Activated CD8-positive, alpha-beta T cell treated with anti-CD3 and anti-CD28 coated beads, Interleukin-2, amount 10 ng/mL, durations not matched to agents 7 days and 5 days (primary cell): Measurements from ENCODE around the gene PTF1A. TPM values are rescaled to one million over a fixed set of nuclear protein-coding genes. Genes with fewer than 3 reads are reported as not detected.

ENCODE experiments used
- ATAC-seq: fragments of 150-1000 bp; cut with Tn5 transposase; one replicate; pipeline ENCODE4 v1.10.0; 2021; ENCODE audit warnings: moderate library complexity
- CTCF ChIA-PET: fragments of 350-600 bp; sonication (Branson Sonifier 250); formaldehyde crosslinking; loops from one replicate; lab custom pipeline; 2021; ENCODE audit warnings: antibody characterized with exemption; lab: Charles Lee
- POLR2A ChIA-PET: fragments of 350-600 bp; sonication (Branson Sonifier 250); formaldehyde crosslinking; loops from one replicate; lab custom pipeline; 2021; ENCODE audit warnings: antibody characterized with exemption; lab: Charles Lee
- DNase-seq: peaks from one replicate; pipeline ENCODE4 v3.0.0-alpha.2; 2020
- H3K27ac Mint-ChIP-seq: one replicate; pipeline ENCODE4 v1.8.0; 2021; ENCODE audit warnings: mild to moderate bottlenecking, mixed read lengths
- H3K27me3 Mint-ChIP-seq: one replicate; pipeline ENCODE4 v1.8.0; 2021; ENCODE audit warnings: low read depth, mixed read lengths
- H3K36me3 Mint-ChIP-seq: one replicate; pipeline ENCODE4 v1.8.0; 2021; ENCODE audit warnings: low read depth, mixed read lengths
- H3K4me1 Mint-ChIP-seq: one replicate; pipeline ENCODE4 v1.8.0; 2021; ENCODE audit warnings: low read depth, mixed read lengths
- H3K4me3 Mint-ChIP-seq: one replicate; pipeline ENCODE4 v1.8.0; 2021; ENCODE audit warnings: mild to moderate bottlenecking, mixed read lengths
- H3K9me3 Mint-ChIP-seq: one replicate; pipeline ENCODE4 v1.8.0; 2022; ENCODE audit warnings: mixed read lengths; ENCODE audit not compliant: insufficient read depth
- total RNA-seq, 2 experiments: library from RNA; stranded (reverse); gene quantifications; one replicate each; pipeline ENCODE4 v1.2.3, GENCODE V29; 2021

PTF1A gene
- total RNA-seq, 2 experiments from 2014 or later = not detected

- H3K27me3 Mint-ChIP-seq = peaks cover 70% of the 10 kb centered on the region
- ATAC-seq = no peak
- peaks cover 3% of the 10 kb centered on the region for H3K36me3 Mint-ChIP-seq
- CTCF ChIA-PET = no interaction called here
- H3K27ac Mint-ChIP-seq = no peak overlapping the region
- no peaks in the 10 kb centered on the region for H3K9me3 Mint-ChIP-seq
- no peak overlapping the region for H3K4me3 Mint-ChIP-seq
- POLR2A ChIA-PET = no interaction called here
- no peak for DNase-seq
- peaks cover 4% of the 10 kb centered on the region for H3K4me1 Mint-ChIP-seq
Observed at GRCh38 chr10:23190872-23191763, 994 bp upstream of the PTF1A start.

GRCh38 chr10:23192712-23193434, 761 bp downstream of the PTF1A start:
- Mint-ChIP-seq H3K27ac (no peak overlapping the region), H3K9me3 (no peaks in the 10 kb centered on the region), H3K27me3 (peaks cover 77% of the 10 kb centered on the region), H3K4me1 (peaks cover 4% of the 10 kb centered on the region), H3K36me3 (peaks cover 3% of the 10 kb centered on the region), H3K4me3 (no peak overlapping the region)
- ChIA-PET CTCF (no interaction called here), POLR2A (no interaction called here)
- ATAC-seq (peak; percentile 33), DNase-seq (no peak)

GRCh38 chr10:23193435-23194074, 1.4 kb downstream of the PTF1A start:
- no peak for DNase-seq
- Mint-ChIP-seq H3K4me1 (peaks cover 7% of the 10 kb centered on the region), H3K4me3 (peak overlapping the region; percentile 55), H3K27ac (peak overlapping the region; percentile 78), H3K27me3 (peaks cover 79% of the 10 kb centered on the region), H3K36me3 (peaks cover 3% of the 10 kb centered on the region), H3K9me3 (no peaks in the 10 kb centered on the region)
- POLR2A ChIA-PET = no interaction called here
- ATAC-seq = no peak
- CTCF ChIA-PET = no interaction called here

GRCh38 chr10:23194471-23194965, 2.4 kb downstream of the PTF1A start:
- peaks cover 3% of the 10 kb centered on the region for H3K36me3 Mint-ChIP-seq
- DNase-seq (no peak), ATAC-seq (no peak)
- ChIA-PET POLR2A (no interaction called here), CTCF (no interaction called here)
- peaks cover 73% of the 10 kb centered on the region for H3K27me3 Mint-ChIP-seq
- no peak overlapping the region for H3K4me3 Mint-ChIP-seq
- H3K4me1 Mint-ChIP-seq = peaks cover 8% of the 10 kb centered on the region
- H3K27ac Mint-ChIP-seq = no peak overlapping the region
- H3K9me3 Mint-ChIP-seq = no peaks in the 10 kb centered on the region

GRCh38 chr10:23194966-23195845, 3.1 kb downstream of the PTF1A start:
- ChIA-PET CTCF (no interaction called here), POLR2A (no interaction called here)
- Mint-ChIP-seq H3K4me1 (peaks cover 14% of the 10 kb centered on the region), H3K36me3 (peaks cover 3% of the 10 kb centered on the region), H3K4me3 (no peak overlapping the region), H3K9me3 (no peaks in the 10 kb centered on the region), H3K27me3 (peaks cover 74% of the 10 kb centered on the region), H3K27ac (no peak overlapping the region)
- DNase-seq = no peak
- ATAC-seq = no peak

GRCh38 chr10:23195846-23196600, 3.9 kb downstream of the PTF1A start:
- peaks cover 3% of the 10 kb centered on the region for H3K36me3 Mint-ChIP-seq
- CTCF ChIA-PET = interaction anchor here (1.0 kb wide), 1 partner anchor 16 kb away, joined by 3 read pairs; no protein-coding TSS in a partner anchor

GRCh38 chr10:23196915-23197314, 4.8 kb downstream of the PTF1A start:
- ATAC-seq (no peak), DNase-seq (no peak)
- CTCF ChIA-PET = interaction anchor here (1.0 kb wide), 1 partner anchor 15 kb away, joined by 3 read pairs; no protein-coding TSS in a partner anchor
- no peak overlapping the region for H3K27ac Mint-ChIP-seq
- H3K9me3 Mint-ChIP-seq = no peaks in the 10 kb centered on the region
- peaks cover 74% of the 10 kb centered on the region for H3K27me3 Mint-ChIP-seq
- POLR2A ChIA-PET = no interaction called here
- peaks cover 15% of the 10 kb centered on the region for H3K4me1 Mint-ChIP-seq
- H3K36me3 Mint-ChIP-seq = peaks cover 3% of the 10 kb centered on the region
- H3K4me3 Mint-ChIP-seq = no peak overlapping the region

More at GRCh38 chr10:23195846-23196600, 3.9 kb downstream of the PTF1A start:
- H3K27me3 Mint-ChIP-seq = peaks cover 74% of the 10 kb centered on the region
- H3K27ac Mint-ChIP-seq = no peak overlapping the region
- ATAC-seq (no peak), DNase-seq (no peak)
- POLR2A ChIA-PET = no interaction called here
- no peak overlapping the region for H3K4me3 Mint-ChIP-seq
- H3K4me1 Mint-ChIP-seq = peaks cover 15% of the 10 kb centered on the region
- no peaks in the 10 kb centered on the region for H3K9me3 Mint-ChIP-seq

GRCh38 chr10:23197416-23197861, 5.3 kb downstream of the PTF1A start:
- POLR2A ChIA-PET = no interaction called here

GRCh38 chr10:23198610-23198939, 6.5 kb downstream of the PTF1A start:
- DNase-seq (no peak), ATAC-seq (no peak)
- H3K27ac Mint-ChIP-seq = no peak overlapping the region
- ChIA-PET POLR2A (no interaction called here), CTCF (no interaction called here)
- H3K4me1 Mint-ChIP-seq = peaks cover 15% of the 10 kb centered on the region
- H3K4me3 Mint-ChIP-seq = no peak overlapping the region
- no peaks in the 10 kb centered on the region for H3K9me3 Mint-ChIP-seq
- peaks cover 81% of the 10 kb centered on the region for H3K27me3 Mint-ChIP-seq
- peaks cover 1% of the 10 kb centered on the region for H3K36me3 Mint-ChIP-seq

More at GRCh38 chr10:23197416-23197861, 5.3 kb downstream of the PTF1A start:
- H3K27ac Mint-ChIP-seq = no peak overlapping the region
- peaks cover 77% of the 10 kb centered on the region for H3K27me3 Mint-ChIP-seq
- no peaks in the 10 kb centered on the region for H3K9me3 Mint-ChIP-seq
- CTCF ChIA-PET = interaction anchor here (1.0 kb wide), 1 partner anchor 15 kb away, joined by 3 read pairs; no protein-coding TSS in a partner anchor
- no peak for DNase-seq
- peaks cover 15% of the 10 kb centered on the region for H3K4me1 Mint-ChIP-seq
- no peak for ATAC-seq
- H3K36me3 Mint-ChIP-seq = peaks cover 3% of the 10 kb centered on the region
- H3K4me3 Mint-ChIP-seq = no peak overlapping the region

- ATAC-seq = no peak
- peaks cover 14% of the 10 kb centered on the region for H3K4me1 Mint-ChIP-seq
- DNase-seq = no peak
- no peaks in the 10 kb centered on the region for H3K9me3 Mint-ChIP-seq
- peaks cover 81% of the 10 kb centered on the region for H3K27me3 Mint-ChIP-seq
- CTCF ChIA-PET = no interaction called here
- POLR2A ChIA-PET = no interaction called here
- no peaks in the 10 kb centered on the region for H3K36me3 Mint-ChIP-seq
- H3K4me3 Mint-ChIP-seq = no peak overlapping the region
- H3K27ac Mint-ChIP-seq = no peak overlapping the region
Observed at GRCh38 chr10:23198940-23199767, 7.0 kb downstream of the PTF1A start.
